WTC11 (cell line): ENCODE data around the gene XKR8. TPM values are rescaled to one million over a fixed set of nuclear protein-coding genes. Genes with fewer than 3 reads are reported as not detected.
"Not testable (repeated sequence)": the region's sequence is repeated elsewhere in the genome, so short reads cannot be mapped to it uniquely, and the experiment has no call there.

Experiments used
- ATAC-seq: fragments of 200-7000 bp; cut with Tn5 transposase; 2 replicates; pipeline ENCODE4 v1.10.0; 2021; ENCODE audit warnings: mild to moderate bottlenecking, moderate library complexity
- CTCF ChIA-PET: fragments of 300-600 bp; sonication (Branson Sonifier 250); formaldehyde crosslinking; loops from one replicate; lab custom pipeline; 2021; ENCODE audit warnings: antibody characterized with exemption; lab: Charles Lee
- POLR2A ChIA-PET: fragments of 350-600 bp; sonication (Branson Sonifier 250); formaldehyde crosslinking; loops from one replicate; lab custom pipeline; 2021; ENCODE audit warnings: antibody characterized with exemption; lab: Charles Lee
- DNase-seq: peaks from one replicate; pipeline ENCODE4 v3.0.0; 2021; ENCODE audit warnings: low spot score
- H3K27ac Mint-ChIP-seq: 2 replicates; pipeline ENCODE4 v1.8.0; 2021; ENCODE audit warnings: mixed read lengths
- H3K27me3 Mint-ChIP-seq: 2 replicates; pipeline ENCODE4 v1.8.0; 2021; ENCODE audit warnings: low read depth, mild to moderate bottlenecking, moderate library complexity, mixed read lengths
- H3K36me3 Mint-ChIP-seq: 2 replicates; pipeline ENCODE4 v1.8.0; 2021; ENCODE audit warnings: mixed read lengths
- H3K4me1 Mint-ChIP-seq: 2 replicates; pipeline ENCODE4 v1.8.0; 2022; ENCODE audit warnings: mixed read lengths
- H3K4me3 Mint-ChIP-seq: 2 replicates; pipeline ENCODE4 v1.8.0; 2021; ENCODE audit warnings: mild to moderate bottlenecking, moderate library complexity, mixed read lengths
- H3K9me3 Mint-ChIP-seq: 2 replicates; pipeline ENCODE4 v1.8.0; 2021; ENCODE audit warnings: mixed read lengths
- ATF1 ChIP-seq: sonication (generic); formaldehyde crosslinking; IDR thresholded peaks from 2 replicates; pipeline ENCODE4 v1.8.1; 2023; ENCODE audit warnings: mild to moderate bottlenecking, moderate library complexity, missing genetic modification reagents
- CREM ChIP-seq: sonication (generic); formaldehyde crosslinking; IDR thresholded peaks from 2 replicates; pipeline ENCODE4 v1.8.1; 2022; ENCODE audit warnings: mild to moderate bottlenecking, missing genetic modification reagents, moderate library complexity
- GRHL2 ChIP-seq: fragments of 250-450 bp; sonication (Bioruptor Pico); IDR thresholded peaks from 2 replicates; pipeline ENCODE4 v1.8.0; 2022; ENCODE audit warnings: mild to moderate bottlenecking, moderate library complexity; ENCODE audit not compliant: insufficient replicate concordance, severe bottlenecking
- GTF2I ChIP-seq: fragments of 250-450 bp; sonication (Bioruptor Pico); conservative IDR thresholded peaks from 2 replicates; pipeline ENCODE4 v1.4.0; 2021; ENCODE audit warnings: mild to moderate bottlenecking
- MXD4 ChIP-seq: fragments of 250-450 bp; sonication (Bioruptor Pico); IDR thresholded peaks from 2 replicates; pipeline ENCODE4 v1.8.0; 2021; ENCODE audit warnings: mild to moderate bottlenecking, moderate library complexity, borderline replicate concordance
- MYBL2 ChIP-seq: sonication (generic); formaldehyde crosslinking; IDR thresholded peaks from 2 replicates; pipeline ENCODE4 v1.8.1; 2023; ENCODE audit warnings: mild to moderate bottlenecking, moderate library complexity, missing genetic modification reagents
- NR1H2 ChIP-seq: sonication (generic); formaldehyde crosslinking; IDR thresholded peaks from 2 replicates; pipeline ENCODE4 v1.9.0; 2021; ENCODE audit warnings: mild to moderate bottlenecking, moderate library complexity, missing genetic modification reagents
- RORB ChIP-seq: fragments of 250-450 bp; sonication (Bioruptor Pico); IDR thresholded peaks from 2 replicates; pipeline ENCODE4 v1.9.0; 2021; ENCODE audit warnings: mild to moderate bottlenecking
- TEAD4 ChIP-seq: sonication (generic); formaldehyde crosslinking; IDR thresholded peaks from 2 replicates; pipeline ENCODE4 v1.8.0; 2022; ENCODE audit warnings: mild to moderate bottlenecking, missing genetic modification reagents
- TP53 ChIP-seq: sonication (generic); formaldehyde crosslinking; IDR thresholded peaks from 2 replicates; pipeline ENCODE4 v1.8.1; 2023; ENCODE audit warnings: mild to moderate bottlenecking, missing genetic modification reagents
- ZNF232 ChIP-seq: sonication (generic); formaldehyde crosslinking; IDR thresholded peaks from 2 replicates; pipeline ENCODE4 v1.8.0; 2022; ENCODE audit warnings: mild to moderate bottlenecking, missing genetic modification reagents
- ZNF263 ChIP-seq: sonication (generic); formaldehyde crosslinking; IDR thresholded peaks from 2 replicates; pipeline ENCODE4 v1.8.1; 2022; ENCODE audit warnings: low read depth, mild to moderate bottlenecking, moderate library complexity, missing genetic modification reagents
- total RNA-seq: library from RNA; stranded (reverse); gene quantifications from 3 replicates; pipeline ENCODE4 v1.2.3, GENCODE V29; 2021
- TF ChIP-seq, protein P1 (sequence below): sonication (generic); formaldehyde crosslinking; IDR thresholded peaks from 2 replicates; pipeline ENCODE4 v1.8.1; 2023; ENCODE audit warnings: mild to moderate bottlenecking, missing genetic modification reagents, moderate library complexity
- TF ChIP-seq, protein P2 (sequence below): sonication (generic); formaldehyde crosslinking; IDR thresholded peaks from 2 replicates; pipeline ENCODE4 v1.8.0; 2023; ENCODE audit warnings: missing genetic modification reagents
- TF ChIP-seq, protein P3 (sequence below): sonication (generic); formaldehyde crosslinking; IDR thresholded peaks from 2 replicates; pipeline ENCODE4 v1.8.1; 2023; ENCODE audit warnings: mild to moderate bottlenecking, missing genetic modification reagents
- TF ChIP-seq, protein P4 (sequence below): sonication (generic); formaldehyde crosslinking; IDR thresholded peaks from 2 replicates; pipeline ENCODE4 v1.8.1; 2022; ENCODE audit warnings: missing genetic modification reagents, borderline replicate concordance
- TF ChIP-seq, protein P5 (sequence below): sonication (generic); formaldehyde crosslinking; IDR thresholded peaks from 2 replicates; pipeline ENCODE4 v1.8.1; 2023; ENCODE audit warnings: mild to moderate bottlenecking, moderate library complexity, missing genetic modification reagents
- TF ChIP-seq, protein P6 (sequence below): sonication (generic); formaldehyde crosslinking; IDR thresholded peaks from 2 replicates; pipeline ENCODE4 v1.8.0; 2023; ENCODE audit warnings: mild to moderate bottlenecking, missing genetic modification reagents
- TF ChIP-seq, protein P7 (sequence below): sonication (generic); formaldehyde crosslinking; IDR thresholded peaks from 2 replicates; pipeline ENCODE4 v1.8.0; 2022; ENCODE audit warnings: mild to moderate bottlenecking, missing genetic modification reagents
- TF ChIP-seq, protein P8 (sequence below): sonication (generic); formaldehyde crosslinking; IDR thresholded peaks from 2 replicates; pipeline ENCODE4 v1.8.1; 2022; ENCODE audit warnings: low read depth, missing genetic modification reagents, borderline replicate concordance
- TF ChIP-seq, protein P9 (sequence below): sonication (generic); formaldehyde crosslinking; IDR thresholded peaks from 2 replicates; pipeline ENCODE4 v1.8.1; 2023; ENCODE audit warnings: mild to moderate bottlenecking, missing genetic modification reagents, moderate library complexity

Gene XKR8
- total RNA-seq, 1 experiment from 2014 or later, result 15.5 TPM

DNA sequence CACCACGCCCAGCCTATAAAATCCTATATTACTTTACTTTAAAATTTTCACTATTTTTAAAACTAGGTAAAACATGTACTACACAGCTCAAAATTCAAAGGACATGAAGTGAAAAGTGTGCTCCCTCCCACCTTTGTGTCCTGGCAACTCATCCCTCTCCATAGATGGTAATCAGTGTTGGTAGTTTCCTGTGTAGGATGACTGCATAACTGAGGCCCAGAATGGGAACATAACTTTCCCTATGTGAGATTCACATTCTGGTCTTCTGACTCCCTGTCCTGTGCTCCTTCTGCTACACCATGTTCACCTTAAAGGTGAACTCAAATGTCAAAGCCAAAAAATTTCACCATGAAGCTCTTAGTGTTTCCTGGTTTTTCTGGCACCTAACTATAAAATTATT lies 39.3 kb downstream of the XKR8 start (continued):
- TF ChIP-seq RORB (CRISPR knock-in tag) (no peak), TEAD4 (no peak), TP53 (CRISPR knock-in tag) (no peak), GRHL2 (CRISPR knock-in tag) (no peak), GTF2I (CRISPR knock-in tag) (no peak)
- TF ChIP-seq, protein P1, sequence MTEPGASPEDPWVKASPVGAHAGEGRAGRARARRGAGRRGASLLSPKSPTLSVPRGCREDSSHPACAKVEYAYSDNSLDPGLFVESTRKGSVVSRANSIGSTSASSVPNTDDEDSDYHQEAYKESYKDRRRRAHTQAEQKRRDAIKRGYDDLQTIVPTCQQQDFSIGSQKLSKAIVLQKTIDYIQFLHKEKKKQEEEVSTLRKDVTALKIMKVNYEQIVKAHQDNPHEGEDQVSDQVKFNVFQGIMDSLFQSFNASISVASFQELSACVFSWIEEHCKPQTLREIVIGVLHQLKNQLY (CRISPR knock-in tag), result no peak
- TF ChIP-seq, protein P2, sequence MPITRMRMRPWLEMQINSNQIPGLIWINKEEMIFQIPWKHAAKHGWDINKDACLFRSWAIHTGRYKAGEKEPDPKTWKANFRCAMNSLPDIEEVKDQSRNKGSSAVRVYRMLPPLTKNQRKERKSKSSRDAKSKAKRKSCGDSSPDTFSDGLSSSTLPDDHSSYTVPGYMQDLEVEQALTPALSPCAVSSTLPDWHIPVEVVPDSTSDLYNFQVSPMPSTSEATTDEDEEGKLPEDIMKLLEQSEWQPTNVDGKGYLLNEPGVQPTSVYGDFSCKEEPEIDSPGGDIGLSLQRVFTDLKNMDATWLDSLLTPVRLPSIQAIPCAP, result no peak
- TF ChIP-seq, protein P3, sequence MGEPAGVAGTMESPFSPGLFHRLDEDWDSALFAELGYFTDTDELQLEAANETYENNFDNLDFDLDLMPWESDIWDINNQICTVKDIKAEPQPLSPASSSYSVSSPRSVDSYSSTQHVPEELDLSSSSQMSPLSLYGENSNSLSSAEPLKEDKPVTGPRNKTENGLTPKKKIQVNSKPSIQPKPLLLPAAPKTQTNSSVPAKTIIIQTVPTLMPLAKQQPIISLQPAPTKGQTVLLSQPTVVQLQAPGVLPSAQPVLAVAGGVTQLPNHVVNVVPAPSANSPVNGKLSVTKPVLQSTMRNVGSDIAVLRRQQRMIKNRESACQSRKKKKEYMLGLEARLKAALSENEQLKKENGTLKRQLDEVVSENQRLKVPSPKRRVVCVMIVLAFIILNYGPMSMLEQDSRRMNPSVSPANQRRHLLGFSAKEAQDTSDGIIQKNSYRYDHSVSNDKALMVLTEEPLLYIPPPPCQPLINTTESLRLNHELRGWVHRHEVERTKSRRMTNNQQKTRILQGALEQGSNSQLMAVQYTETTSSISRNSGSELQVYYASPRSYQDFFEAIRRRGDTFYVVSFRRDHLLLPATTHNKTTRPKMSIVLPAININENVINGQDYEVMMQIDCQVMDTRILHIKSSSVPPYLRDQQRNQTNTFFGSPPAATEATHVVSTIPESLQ (CRISPR knock-in tag), result no peak

DNA sequence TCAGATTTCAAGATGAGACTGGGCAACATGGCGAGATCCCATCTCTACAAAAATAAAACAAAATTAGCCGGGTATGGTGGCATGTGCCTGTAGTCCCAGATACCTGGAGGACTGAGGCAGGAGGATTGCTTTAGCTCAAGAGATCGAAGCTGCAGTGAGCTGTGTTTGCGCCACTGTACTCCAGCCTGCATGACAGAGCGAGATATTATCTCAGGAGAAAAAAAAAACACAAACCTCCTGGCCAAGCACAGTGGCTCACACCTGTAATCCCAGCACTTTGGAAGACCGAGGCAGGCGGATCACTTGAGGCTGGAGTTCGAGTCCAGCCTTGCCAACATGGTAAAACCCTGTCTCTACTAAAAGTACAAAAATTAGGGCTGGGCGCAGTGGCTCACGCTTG lies 42.8 kb downstream of the XKR8 start:
- H3K4me3 Mint-ChIP-seq, result no peak overlapping the region
- no peaks in the 10 kb centered on the region for H3K9me3 Mint-ChIP-seq
- no peaks in the 10 kb centered on the region for H3K4me1 Mint-ChIP-seq
- ChIA-PET POLR2A (no interaction called here), CTCF (no interaction called here)
- H3K36me3 Mint-ChIP-seq, result peaks cover 28% of the 10 kb centered on the region
- DNase-seq, result no peak
- TF ChIP-seq, protein P4, sequence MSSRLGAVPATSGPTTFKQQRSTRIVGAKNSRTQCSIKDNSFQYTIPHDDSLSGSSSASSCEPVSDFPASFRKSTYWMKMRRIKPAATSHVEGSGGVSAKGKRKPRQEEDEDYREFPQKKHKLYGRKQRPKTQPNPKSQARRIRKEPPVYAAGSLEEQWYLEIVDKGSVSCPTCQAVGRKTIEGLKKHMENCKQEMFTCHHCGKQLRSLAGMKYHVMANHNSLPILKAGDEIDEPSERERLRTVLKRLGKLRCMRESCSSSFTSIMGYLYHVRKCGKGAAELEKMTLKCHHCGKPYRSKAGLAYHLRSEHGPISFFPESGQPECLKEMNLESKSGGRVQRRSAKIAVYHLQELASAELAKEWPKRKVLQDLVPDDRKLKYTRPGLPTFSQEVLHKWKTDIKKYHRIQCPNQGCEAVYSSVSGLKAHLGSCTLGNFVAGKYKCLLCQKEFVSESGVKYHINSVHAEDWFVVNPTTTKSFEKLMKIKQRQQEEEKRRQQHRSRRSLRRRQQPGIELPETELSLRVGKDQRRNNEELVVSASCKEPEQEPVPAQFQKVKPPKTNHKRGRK (CRISPR knock-in tag), result no peak
- no peak for TF ChIP-seq MXD4 (CRISPR knock-in tag)
- TF ChIP-seq ZNF263 (CRISPR knock-in tag), result no peak
- no peak for TF ChIP-seq NR1H2 (CRISPR knock-in tag)
- TF ChIP-seq, protein P1 (CRISPR knock-in tag), result no peak
- no peak for TF ChIP-seq ZNF232
- TF ChIP-seq, protein P5, sequence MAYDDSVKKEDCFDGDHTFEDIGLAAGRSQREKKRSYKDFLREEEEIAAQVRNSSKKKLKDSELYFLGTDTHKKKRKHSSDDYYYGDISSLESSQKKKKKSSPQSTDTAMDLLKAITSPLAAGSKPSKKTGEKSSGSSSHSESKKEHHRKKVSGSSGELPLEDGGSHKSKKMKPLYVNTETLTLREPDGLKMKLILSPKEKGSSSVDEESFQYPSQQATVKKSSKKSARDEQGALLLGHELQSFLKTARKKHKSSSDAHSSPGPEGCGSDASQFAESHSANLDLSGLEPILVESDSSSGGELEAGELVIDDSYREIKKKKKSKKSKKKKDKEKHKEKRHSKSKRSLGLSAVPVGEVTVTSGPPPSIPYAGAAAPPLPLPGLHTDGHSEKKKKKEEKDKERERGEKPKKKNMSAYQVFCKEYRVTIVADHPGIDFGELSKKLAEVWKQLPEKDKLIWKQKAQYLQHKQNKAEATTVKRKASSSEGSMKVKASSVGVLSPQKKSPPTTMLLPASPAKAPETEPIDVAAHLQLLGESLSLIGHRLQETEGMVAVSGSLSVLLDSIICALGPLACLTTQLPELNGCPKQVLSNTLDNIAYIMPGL (CRISPR knock-in tag), result no peak
- TF ChIP-seq MYBL2 (CRISPR knock-in tag), result no peak
- TF ChIP-seq, protein P6, sequence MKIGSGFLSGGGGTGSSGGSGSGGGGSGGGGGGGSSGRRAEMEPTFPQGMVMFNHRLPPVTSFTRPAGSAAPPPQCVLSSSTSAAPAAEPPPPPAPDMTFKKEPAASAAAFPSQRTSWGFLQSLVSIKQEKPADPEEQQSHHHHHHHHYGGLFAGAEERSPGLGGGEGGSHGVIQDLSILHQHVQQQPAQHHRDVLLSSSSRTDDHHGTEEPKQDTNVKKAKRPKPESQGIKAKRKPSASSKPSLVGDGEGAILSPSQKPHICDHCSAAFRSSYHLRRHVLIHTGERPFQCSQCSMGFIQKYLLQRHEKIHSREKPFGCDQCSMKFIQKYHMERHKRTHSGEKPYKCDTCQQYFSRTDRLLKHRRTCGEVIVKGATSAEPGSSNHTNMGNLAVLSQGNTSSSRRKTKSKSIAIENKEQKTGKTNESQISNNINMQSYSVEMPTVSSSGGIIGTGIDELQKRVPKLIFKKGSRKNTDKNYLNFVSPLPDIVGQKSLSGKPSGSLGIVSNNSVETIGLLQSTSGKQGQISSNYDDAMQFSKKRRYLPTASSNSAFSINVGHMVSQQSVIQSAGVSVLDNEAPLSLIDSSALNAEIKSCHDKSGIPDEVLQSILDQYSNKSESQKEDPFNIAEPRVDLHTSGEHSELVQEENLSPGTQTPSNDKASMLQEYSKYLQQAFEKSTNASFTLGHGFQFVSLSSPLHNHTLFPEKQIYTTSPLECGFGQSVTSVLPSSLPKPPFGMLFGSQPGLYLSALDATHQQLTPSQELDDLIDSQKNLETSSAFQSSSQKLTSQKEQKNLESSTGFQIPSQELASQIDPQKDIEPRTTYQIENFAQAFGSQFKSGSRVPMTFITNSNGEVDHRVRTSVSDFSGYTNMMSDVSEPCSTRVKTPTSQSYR (CRISPR knock-in tag), result no peak
- TF ChIP-seq ATF1 (CRISPR knock-in tag), result no peak
- TF ChIP-seq, protein P7, sequence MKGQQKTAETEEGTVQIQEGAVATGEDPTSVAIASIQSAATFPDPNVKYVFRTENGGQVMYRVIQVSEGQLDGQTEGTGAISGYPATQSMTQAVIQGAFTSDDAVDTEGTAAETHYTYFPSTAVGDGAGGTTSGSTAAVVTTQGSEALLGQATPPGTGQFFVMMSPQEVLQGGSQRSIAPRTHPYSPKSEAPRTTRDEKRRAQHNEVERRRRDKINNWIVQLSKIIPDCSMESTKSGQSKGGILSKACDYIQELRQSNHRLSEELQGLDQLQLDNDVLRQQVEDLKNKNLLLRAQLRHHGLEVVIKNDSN (CRISPR knock-in tag), result no peak
- TF ChIP-seq, protein P8, sequence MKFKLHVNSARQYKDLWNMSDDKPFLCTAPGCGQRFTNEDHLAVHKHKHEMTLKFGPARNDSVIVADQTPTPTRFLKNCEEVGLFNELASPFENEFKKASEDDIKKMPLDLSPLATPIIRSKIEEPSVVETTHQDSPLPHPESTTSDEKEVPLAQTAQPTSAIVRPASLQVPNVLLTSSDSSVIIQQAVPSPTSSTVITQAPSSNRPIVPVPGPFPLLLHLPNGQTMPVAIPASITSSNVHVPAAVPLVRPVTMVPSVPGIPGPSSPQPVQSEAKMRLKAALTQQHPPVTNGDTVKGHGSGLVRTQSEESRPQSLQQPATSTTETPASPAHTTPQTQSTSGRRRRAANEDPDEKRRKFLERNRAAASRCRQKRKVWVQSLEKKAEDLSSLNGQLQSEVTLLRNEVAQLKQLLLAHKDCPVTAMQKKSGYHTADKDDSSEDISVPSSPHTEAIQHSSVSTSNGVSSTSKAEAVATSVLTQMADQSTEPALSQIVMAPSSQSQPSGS (CRISPR knock-in tag), result no peak
- TF ChIP-seq, protein P9, sequence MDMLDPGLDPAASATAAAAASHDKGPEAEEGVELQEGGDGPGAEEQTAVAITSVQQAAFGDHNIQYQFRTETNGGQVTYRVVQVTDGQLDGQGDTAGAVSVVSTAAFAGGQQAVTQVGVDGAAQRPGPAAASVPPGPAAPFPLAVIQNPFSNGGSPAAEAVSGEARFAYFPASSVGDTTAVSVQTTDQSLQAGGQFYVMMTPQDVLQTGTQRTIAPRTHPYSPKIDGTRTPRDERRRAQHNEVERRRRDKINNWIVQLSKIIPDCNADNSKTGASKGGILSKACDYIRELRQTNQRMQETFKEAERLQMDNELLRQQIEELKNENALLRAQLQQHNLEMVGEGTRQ, result no peak
- no peak for TF ChIP-seq CREM (CRISPR knock-in tag)
- no peaks in the 10 kb centered on the region for H3K27me3 Mint-ChIP-seq
- ATAC-seq, result no peak
- no peak overlapping the region for H3K27ac Mint-ChIP-seq

DNA sequence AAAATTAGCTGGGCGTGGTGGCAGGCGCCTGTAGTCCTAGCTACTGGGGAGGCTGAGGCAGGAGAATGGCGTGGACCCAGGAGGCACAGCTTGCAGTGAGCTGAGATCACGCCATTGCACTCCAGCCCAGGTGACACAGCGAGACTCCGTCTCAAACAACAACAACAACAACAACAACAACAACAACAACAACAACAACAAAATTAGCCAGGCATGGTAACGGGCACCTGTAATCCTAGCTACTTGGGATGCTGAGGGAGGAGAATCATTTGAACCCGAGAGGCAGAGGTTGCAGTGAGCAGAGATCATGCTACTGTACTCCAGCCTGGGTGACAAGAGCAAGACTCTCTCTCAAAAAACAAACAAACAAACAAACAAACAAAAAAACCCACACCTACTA lies 43.3 kb downstream of the XKR8 start:
- POLR2A ChIA-PET, CTCF ChIA-PET, H3K27ac Mint-ChIP-seq, H3K4me3 Mint-ChIP-seq, ATAC-seq, H3K27me3 Mint-ChIP-seq, H3K4me1 Mint-ChIP-seq, DNase-seq, H3K9me3 Mint-ChIP-seq: not testable (repeated sequence)
- H3K36me3 Mint-ChIP-seq, result peaks cover 23% of the 10 kb centered on the region
